Measurements from ENCODE around the gene PACSIN2.
A peak's percentile ranks its signal among the peaks of the same experiment; 100 is the strongest.

The PACSIN2 gene

DNA sequence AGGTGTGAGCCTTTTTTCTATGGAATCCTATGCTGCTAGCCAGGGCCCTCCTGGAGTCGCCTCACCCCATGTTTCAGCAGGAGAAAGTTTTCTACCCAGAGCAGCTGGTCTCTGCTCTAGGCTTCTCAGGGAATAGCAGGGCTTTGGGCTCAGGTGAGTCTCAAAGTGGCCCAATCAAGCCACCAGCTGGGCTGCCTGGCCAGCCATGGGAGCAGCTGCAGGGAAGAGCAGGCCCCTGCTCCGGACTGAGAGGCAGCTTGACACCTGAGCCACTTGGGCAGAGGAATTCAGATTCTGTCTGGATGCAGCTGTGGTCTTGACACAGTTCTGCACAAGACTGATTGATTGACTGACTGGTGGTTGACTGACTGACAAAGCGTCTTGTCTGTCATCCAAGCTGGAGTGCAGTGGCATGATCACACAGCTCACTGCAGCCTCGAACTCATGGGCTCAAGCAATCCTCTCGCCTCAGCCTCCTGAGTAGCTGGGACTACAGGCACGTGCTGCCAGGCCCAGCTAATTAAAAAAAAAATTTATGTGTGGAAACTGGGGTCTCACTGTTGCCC is 100.4 kb downstream of the PACSIN2 start:
- DNase-seq (ENCODE audit: extremely low spot score, insufficient read length, low read depth), result no peak
- FAIRE-seq, result no peak

DNA sequence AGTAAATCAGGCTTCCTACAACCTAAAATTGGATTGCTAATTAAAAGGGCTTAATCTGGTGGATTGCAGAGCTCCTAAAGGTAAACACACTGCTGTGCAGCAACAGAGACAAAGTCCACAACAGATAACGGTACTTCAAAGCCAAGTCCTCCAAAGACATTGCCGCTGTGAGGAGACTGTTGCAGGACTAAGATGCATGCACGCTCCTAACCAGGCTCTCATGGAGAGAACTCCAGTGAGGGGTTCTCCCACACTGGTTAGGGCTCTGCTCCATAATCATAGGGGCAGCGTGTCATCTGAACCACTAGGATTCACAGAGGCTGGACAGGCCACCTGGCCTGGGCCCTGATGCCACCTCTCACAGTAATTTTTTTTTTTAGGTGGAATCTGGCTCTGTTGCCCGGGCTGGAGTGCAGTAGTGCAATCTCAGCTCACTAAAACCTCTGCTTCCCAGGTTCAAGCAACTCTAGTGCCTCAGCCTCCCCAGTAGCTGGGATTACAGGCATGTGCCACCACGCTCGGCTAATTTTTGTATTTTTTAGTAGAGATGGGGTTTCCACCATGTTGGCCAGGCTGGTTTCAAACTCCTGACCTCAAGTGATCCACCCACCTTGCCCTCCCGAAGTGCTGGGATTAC is 101.0 kb downstream of the PACSIN2 start:
- no peak for FAIRE-seq
- no peak for DNase-seq (ENCODE audit: extremely low spot score, insufficient read length, low read depth)

DNA sequence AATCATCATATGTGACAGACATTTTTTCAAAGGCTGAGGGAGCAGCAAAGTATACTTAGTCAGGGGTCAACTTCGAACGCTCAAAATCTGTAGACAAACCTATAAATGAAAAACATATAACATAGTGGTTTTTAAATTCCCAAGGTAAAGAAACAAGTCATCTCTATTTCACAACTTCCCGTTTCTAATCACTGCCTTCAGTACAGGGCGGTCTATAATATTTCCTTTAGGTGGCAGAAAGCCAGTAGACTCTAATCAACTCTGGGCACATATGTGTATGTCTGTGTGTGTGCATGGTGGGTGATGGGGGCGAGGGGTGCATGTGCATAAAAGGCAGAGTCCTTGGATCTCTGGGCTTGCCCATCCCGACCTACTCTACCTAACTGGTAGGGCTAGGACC is 102.9 kb downstream of the PACSIN2 start:
- FAIRE-seq, result peak; percentile 15
- DNase-seq (ENCODE audit: extremely low spot score, insufficient read length, low read depth), result no peak

DNA sequence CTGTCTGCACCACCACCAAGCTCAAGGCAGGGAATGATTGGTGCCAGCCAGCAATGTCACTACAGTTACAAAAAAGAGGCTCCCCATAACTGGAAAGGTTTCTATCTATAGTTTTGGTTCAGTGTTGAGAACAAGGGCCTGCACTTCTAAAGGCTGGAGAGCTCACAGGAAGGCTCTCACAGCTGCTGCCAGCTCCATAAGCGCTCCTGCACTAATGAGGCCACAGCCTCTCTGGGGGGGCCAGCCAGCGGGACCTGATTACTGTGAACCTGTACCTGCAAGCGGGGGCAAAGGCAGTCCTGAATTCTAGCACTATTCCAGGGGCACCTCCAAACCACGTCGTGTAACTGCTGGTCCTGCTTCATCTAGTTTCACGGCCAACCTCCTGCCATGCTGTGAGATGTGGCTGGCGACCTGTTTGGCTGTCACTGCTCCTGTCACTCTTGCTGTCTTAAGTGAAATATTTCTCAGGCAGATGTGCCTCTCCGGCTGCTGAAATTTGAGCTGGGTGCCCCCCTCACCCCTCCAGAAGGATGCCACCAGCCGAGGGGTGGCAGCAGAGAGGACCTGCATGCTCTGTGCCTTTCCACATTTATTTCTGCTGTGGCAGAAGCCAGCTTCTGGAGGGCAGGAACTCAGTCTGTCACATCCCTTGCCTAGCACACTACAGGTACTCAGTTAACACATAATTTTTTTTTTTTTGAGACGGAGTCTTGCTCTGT is 104.6 kb downstream of the PACSIN2 start:
- no peak for FAIRE-seq
- no peak for DNase-seq (ENCODE audit: extremely low spot score, insufficient read length, low read depth)

DNA sequence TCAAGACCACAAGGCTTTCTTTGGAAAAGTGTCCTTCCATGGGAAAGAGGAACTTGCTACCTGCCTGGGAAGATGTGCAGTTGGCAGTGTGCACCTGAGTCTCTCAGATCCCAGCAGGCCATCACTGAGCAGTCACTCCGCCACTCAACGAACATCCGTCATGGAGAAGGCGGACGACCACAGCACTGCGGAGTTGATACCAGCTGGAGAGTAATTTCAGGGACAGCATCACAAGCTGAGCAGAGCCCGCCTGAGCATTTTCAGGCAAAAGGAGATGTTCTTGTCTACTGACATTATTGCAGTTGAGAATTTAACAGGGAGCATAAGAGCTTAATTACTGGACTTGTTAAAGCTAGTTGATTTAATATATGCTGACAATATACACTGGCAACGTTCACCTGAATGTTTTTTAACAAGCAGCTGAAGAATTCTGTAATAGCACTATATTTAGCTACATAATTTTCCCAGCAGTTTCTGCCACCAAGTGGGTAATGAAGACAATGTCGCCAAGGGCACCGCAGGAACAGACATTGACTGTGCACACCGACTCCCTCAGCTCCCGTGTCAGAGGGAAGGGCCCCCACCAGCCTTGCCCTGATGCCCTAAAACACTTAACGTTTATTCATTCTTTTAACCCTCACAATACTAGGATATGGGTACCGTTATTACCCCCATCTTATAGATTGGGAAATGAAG is 105.4 kb downstream of the PACSIN2 start:
- no peak for FAIRE-seq
- no peak for DNase-seq (ENCODE audit: extremely low spot score, insufficient read length, low read depth)

DNA sequence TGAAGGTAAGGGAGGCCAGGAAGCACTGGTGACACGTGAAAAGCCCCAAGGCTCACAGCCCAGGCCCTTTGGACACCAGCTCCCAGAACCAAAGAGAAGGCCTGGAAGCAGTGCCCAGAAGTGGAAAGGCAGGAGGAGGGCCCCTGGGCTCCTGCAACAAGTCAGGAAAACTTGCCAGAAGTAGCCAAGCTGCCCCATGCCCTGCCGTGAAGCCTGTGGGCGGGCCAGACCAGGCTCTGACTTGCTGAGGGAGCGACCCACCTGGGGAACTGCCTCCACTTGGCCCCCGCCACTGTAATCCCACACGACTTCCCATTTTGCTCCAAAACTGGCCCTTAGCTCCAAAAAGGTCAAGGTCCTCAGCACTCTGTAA is 106.6 kb downstream of the PACSIN2 start:
- FAIRE-seq, result no peak

DNA sequence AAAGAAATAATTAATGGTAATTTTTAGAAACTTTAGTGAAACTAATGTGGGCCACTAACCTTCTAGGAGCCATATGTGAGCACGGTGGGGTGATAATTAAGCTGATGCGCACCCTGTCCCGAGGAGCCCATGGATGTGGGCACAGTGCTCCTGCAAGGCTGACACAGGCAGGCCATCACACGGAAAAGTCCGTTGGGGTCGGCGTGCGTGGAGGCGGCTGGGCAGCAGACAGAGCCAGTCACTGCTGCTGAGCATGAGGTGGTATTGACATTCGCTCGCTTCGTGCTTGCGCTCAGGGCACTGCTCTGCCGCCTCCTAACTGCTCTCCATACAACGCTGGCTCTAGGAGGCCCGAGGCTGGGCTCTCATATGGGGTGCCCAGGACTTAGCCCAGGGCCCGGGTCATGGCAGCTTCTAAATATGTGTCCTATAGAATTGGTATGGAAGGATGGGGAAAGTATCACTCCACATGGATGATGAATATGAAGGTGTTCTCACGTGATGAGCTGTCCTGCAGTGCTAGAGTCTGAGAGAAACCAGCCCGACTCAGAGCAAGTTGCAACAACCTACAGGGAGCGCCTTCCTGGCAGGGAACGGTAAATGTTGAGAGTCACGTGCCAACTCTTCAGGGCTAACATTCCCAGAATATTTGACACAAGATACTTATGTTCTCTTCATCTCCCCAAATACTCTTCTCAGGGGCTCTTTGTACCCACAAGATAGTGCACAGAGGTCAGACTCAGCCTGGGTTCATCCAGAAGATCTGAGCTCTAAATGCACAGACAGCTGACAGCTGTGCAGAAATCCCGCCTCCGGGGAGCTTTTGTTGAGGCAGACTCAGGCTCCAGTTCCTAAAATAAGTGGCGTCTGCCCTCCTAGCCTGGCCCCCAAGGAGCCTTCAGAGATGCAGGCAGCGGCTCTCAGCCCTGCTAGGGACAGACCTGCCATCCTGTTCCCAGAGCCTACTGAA is 107.3 kb downstream of the PACSIN2 start:
- DNase-seq (ENCODE audit: extremely low spot score, insufficient read length, low read depth), result no peak
- FAIRE-seq, result no peak

More for the DNA sequence above, 106.6 kb downstream of the PACSIN2 start:
- no peak for DNase-seq (ENCODE audit: extremely low spot score, insufficient read length, low read depth)

DNA sequence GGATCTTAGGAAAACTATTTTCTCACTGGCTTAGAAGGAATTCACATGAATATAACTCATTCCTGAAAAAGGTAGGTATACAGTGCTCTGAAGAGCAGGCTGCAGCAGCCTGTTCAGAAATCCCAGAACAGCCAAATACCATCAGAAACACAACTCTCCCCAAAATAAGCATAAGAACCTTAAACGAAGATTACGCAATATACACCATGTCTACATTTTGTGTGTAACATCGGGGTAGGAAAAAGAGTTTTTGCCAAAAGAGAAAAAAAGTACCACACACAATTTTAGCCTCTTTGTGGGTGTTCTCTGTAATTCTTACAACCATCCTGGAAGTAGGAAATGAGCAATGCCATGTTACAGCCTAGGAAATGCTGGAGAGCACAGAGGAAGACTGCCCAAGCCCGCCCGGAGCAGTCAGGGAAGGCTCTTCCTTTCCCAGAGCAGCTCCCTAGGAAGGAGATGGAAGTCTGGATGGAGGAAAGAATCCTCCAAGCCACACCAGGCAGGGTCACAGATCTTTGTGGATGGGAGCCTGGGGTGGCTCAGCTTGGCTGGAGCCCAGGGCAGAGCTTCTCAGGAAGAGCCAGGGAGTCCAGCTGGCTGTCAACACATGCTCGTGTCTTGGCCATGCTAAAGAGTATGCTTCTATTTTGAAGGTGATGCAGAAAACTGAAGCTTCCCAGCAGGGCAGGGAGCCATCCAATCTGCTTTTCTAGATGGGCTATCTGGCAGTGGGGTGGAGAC is 108.2 kb downstream of the PACSIN2 start:
- FAIRE-seq (no peak), DNase-seq (ENCODE audit: extremely low spot score, insufficient read length, low read depth) (no peak)

DNA sequence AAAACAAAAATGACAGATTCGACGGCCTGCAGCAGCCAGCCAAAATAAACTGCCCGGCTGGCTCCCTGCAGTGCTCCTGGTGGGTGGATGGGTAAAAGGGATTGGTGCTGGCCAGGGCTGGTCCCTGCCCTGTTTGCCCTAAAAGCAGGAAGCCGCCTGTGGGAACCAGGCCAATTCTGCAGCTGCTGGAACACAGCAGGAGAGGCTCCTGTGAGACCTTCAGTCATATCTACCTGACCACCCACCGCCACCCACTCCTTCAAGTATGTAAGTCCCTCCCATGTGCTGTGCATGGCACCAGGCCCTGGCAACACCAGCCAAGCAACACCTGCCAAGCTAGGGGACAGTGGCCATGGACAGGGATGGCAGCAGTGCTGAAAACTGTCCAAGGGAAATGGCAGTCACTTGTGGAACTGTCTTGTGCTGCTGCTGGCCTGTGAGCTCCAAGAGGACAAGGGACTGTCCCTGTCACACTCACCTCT is 109.2 kb downstream of the PACSIN2 start:
- no peak for FAIRE-seq
- DNase-seq (ENCODE audit: extremely low spot score, insufficient read length, low read depth), result no peak

DNA sequence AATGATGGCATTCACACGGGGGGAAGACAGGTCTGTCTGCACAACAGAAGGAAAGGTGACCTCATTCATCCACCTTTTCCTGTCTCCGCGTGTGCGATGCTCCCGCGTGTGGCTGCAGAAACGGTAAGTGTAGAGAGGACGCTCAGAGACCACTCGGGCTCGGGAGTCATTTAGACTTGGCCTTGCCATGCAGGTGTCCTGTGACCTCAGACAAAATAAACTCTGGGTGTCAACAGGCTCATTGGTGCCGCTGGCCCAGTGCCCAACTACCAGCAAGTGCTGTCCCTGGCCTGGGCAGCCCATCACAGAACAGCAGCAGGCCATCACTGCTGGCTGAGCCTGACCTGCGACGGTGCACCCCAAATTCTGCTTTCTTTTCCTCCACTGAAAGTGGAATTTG is 109.7 kb downstream of the PACSIN2 start:
- FAIRE-seq (no peak), DNase-seq (ENCODE audit: extremely low spot score, insufficient read length, low read depth) (no peak)

DNA sequence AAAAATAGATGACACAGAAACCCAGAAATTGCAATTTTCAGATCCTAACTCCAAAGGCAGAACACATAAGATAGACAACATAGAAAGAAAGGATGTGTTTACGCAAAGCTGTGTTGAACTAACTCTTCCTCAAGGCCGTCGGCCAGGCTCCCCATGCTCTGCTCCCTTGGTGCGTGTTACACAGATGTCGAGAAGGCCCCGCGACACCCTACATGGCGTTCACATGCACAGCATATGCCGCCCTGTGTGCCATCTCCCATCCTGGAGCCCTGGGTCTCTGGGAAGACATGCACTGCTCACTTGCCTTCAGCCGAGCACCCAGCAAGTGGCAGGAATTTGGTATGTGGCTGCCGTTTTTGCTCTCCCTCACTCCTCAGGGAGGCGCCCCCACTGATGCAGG is 110.9 kb downstream of the PACSIN2 start:
- DNase-seq (ENCODE audit: extremely low spot score, insufficient read length, low read depth) (no peak), FAIRE-seq (no peak)

DNA sequence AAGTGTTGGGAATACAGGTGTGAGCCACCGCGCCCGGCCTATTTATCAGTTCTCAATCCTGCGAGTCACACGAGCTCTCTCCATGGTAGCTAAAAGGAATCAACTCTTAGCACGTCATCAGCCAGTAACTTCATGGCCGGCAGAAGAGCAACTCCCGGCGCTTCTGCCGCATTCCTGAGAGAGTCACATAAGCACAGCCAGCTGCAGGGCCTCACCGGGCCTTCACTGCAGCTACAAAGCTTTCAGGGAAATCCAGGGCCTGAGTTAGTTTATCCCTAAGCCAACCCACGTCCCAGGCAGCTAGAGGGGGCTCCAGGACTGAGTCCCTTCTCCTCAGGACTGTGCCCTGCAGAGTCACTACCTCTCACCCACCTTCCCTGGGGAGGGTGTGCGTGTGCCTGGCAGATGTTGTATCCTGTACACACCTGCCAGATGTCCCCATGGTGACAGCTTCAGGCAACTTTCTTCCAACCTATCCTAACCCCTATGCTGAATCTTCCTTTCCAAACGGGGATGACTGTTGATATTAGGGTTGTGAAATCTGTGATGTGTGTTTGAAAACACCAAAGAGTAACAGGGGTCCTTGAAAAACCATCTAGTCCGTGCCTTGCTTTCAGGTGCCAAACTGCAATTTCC is 112.0 kb downstream of the PACSIN2 start:
- no peak for FAIRE-seq
- DNase-seq (ENCODE audit: extremely low spot score, insufficient read length, low read depth), result no peak

DNA sequence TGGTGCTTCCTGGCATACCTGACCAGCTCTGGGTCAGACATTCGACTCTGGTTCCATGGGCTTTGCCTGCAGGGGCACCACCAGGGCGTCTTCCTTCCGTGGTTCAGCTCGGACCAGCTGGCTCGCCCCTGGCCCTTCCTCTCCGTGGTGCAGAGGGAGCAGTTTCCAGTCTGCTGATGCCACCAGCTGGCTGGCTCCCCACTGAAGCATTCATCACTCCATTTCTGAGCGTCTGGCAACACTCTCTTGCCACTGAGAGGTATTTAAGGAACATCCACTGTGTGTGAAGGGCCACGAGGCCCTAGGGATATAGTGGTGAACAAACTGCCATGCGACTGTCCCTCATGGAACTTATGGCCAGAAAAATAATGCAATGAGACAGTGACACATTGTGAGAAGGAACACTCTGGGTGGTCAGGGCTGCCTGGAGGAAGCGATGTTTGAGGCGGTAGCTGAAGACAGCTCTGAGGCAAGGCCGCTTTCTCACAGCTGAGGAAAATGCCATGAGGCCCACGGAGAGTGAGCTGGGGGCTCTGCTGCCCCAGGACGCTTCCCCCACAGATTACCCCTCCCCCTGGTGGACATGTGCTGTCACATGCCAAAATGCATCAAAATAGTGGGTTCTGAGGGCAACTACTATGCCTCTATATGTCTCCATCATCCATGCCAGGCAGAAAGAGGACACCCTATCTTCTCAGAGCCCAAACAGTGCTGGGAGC is 113.0 kb downstream of the PACSIN2 start:
- peak; percentile 46 for FAIRE-seq

DNA sequence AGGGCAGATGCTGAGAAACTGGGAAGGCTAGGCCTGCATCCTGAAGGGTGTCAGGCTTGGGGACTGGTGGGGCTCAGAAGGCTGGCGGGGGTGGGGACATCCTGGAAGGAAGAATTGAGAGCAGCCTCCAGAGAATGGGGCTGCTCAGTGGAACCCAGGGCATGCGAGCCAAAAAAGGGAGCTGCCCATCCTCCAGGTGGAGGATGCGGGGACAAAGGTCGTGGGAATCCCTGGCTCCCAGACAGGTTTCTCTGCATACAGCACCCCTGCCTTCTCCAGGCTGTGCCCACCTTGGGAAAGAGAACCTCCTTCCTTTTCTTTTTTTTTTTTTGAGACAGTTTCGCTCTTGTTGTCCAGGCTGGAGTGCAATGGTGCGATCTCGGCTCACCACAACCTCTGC is 117.0 kb downstream of the PACSIN2 start:
- FAIRE-seq, result no peak

More for the DNA sequence above, 113.0 kb downstream of the PACSIN2 start:
- DNase-seq (ENCODE audit: extremely low spot score, insufficient read length, low read depth), result no peak

DNA sequence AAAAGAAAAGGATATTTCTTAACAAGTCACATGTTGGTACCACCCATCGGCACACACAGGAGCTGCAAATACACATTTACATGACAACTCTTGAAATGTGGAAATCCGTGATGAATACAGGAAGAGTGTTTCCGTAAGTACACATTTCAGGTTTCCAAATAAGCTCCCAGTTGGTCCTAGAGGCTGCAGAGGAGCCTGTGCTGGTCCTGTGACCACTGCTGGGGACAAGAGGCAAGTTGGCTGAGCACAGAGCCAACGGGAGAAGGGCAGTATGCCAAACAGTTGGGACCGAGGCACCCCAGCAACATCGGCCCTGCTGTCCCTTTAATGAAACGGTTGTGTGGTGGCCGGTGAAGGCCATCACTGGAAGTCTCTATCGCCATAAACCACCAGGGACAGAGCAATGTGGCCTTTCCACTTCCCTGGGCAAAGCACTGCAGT is 119.4 kb downstream of the PACSIN2 start:
- no peak for FAIRE-seq

More for the DNA sequence above, 117.0 kb downstream of the PACSIN2 start:
- DNase-seq (ENCODE audit: extremely low spot score, insufficient read length, low read depth), result no peak

DNA sequence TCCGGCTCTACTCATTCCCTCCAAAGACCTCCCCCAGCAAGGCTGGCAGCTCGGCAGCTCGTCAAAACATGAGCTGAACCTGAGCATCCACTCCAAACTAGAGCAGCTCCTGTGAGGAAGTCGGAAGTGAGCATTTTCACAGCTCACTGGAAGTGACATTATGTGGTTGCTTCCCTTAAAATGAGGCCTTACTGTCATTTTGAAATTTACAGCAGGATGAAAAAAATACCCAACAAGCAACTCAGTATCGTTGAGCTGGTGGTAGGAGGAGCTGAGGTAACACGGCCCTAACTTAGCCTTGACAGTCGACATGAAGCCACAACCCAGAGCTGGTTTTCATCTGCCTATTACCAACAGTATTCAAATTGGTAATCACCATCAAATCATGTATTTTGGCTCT is 119.9 kb downstream of the PACSIN2 start:
- DNase-seq (ENCODE audit: extremely low spot score, insufficient read length, low read depth) (peak; percentile 36), FAIRE-seq (peak; percentile 96)

More for the DNA sequence above, 119.4 kb downstream of the PACSIN2 start:
- DNase-seq (ENCODE audit: extremely low spot score, insufficient read length, low read depth), result no peak

DNA sequence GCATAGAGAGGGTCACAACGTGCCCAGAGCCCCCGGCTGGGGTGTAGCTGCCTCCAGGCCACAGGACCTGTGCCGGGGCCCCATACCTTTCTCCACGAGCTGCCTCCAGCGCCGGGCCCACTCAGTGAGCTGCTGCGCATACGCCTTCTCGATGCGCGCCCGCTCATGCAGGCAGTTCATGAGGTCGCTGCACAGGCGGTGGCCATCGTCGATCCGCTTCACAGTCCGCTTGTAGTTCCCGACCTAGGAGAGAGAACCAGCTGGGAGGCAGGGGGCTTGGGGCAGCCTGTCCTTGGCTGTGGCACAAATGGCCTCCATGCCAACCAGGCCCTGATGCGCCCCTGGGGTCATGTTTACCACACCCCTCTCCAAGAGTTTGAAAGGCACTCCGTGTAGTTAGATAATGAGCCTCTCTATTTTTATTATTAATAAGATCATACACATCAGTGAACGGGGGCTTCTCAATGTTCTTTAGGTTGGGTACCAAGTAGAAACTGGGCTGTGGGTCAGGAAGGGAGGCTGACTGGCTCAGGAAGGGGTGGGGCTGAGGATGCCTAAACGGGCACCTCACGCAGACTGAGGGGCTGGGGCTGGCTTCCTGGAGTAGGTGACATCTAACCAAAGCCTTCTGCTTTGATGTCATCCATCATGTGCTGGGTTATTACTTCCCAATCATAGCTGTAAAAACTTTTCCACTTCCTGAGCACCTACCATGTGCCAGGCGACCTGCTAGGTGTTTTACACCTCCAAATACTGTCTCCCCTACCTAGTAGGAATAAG is 121.4 kb downstream of the PACSIN2 start:
- DNase-seq (ENCODE audit: extremely low spot score, insufficient read length, low read depth) (no peak), FAIRE-seq (peak; percentile 46)
